ENCODE results near the gene KCNMA1. TPM values are rescaled to one million over a fixed set of nuclear protein-coding genes. Genes with fewer than 3 reads are reported as not detected.

The KCNMA1 gene
- total RNA-seq, 1 donor from 2014 or later: 6.7 TPM

- no peak for DNase-seq (ENCODE audit: extremely low read depth, low read depth, low spot score)
Observed at GRCh38 chr10:77236700-77237099, 400.9 kb downstream of the KCNMA1 start.

GRCh38 chr10:77236029-77236428 is 401.6 kb downstream of the KCNMA1 start:
- DNase-seq (ENCODE audit: extremely low read depth, low read depth, low spot score): no peak

- no peak for DNase-seq (ENCODE audit: extremely low read depth, low read depth, low spot score)
Observed at GRCh38 chr10:77234599-77234998, 403.0 kb downstream of the KCNMA1 start.

- no peak for DNase-seq (ENCODE audit: extremely low read depth, low read depth, low spot score)
Observed at GRCh38 chr10:77233466-77233865, 404.1 kb downstream of the KCNMA1 start.

GRCh38 chr10:77231884-77232610 is 405.6 kb downstream of the KCNMA1 start:
- DNase-seq (ENCODE audit: extremely low read depth, low read depth, low spot score): no peak

- no peak for DNase-seq (ENCODE audit: extremely low read depth, low read depth, low spot score)
Observed at GRCh38 chr10:77231375-77231774, 406.2 kb downstream of the KCNMA1 start.

- DNase-seq (ENCODE audit: extremely low read depth, low read depth, low spot score): no peak
Observed at GRCh38 chr10:77230194-77230593, 407.4 kb downstream of the KCNMA1 start.

GRCh38 chr10:77229704-77230103 is 407.9 kb downstream of the KCNMA1 start:
- no peak for DNase-seq (ENCODE audit: extremely low read depth, low read depth, low spot score)

GRCh38 chr10:77228559-77228958 is 409.0 kb downstream of the KCNMA1 start:
- DNase-seq (ENCODE audit: extremely low read depth, low read depth, low spot score): no peak

- DNase-seq (ENCODE audit: extremely low read depth, low read depth, low spot score): no peak
Observed at GRCh38 chr10:77226853-77227565, 410.6 kb downstream of the KCNMA1 start.

- no peak for DNase-seq (ENCODE audit: extremely low read depth, low read depth, low spot score)
Observed at GRCh38 chr10:77226452-77226851, 411.2 kb downstream of the KCNMA1 start.

- no peak for DNase-seq (ENCODE audit: extremely low read depth, low read depth, low spot score)
Observed at GRCh38 chr10:77226020-77226419, 411.6 kb downstream of the KCNMA1 start.

- no peak for DNase-seq (ENCODE audit: extremely low read depth, low read depth, low spot score)
Observed at GRCh38 chr10:77223526-77224460, 413.8 kb downstream of the KCNMA1 start.

GRCh38 chr10:77220150-77220549 is 417.5 kb downstream of the KCNMA1 start:
- no peak for DNase-seq (ENCODE audit: extremely low read depth, low read depth, low spot score)

GRCh38 chr10:77219046-77219445 is 418.6 kb downstream of the KCNMA1 start:
- no peak for DNase-seq (ENCODE audit: extremely low read depth, low read depth, low spot score)

GRCh38 chr10:77214799-77215198 is 422.8 kb downstream of the KCNMA1 start:
- no peak for DNase-seq (ENCODE audit: extremely low read depth, low read depth, low spot score)

GRCh38 chr10:77212632-77213031 is 425.0 kb downstream of the KCNMA1 start:
- no peak for DNase-seq (ENCODE audit: extremely low read depth, low read depth, low spot score)

GRCh38 chr10:77210645-77211044 is 427.0 kb downstream of the KCNMA1 start:
- no peak for DNase-seq (ENCODE audit: extremely low read depth, low read depth, low spot score)

GRCh38 chr10:77208684-77209256 is 428.8 kb downstream of the KCNMA1 start:
- no peak for DNase-seq (ENCODE audit: extremely low read depth, low read depth, low spot score)

- DNase-seq (ENCODE audit: extremely low read depth, low read depth, low spot score): no peak
Observed at GRCh38 chr10:77207828-77208185, 429.8 kb downstream of the KCNMA1 start.

Measured in glomerular endothelial cell (primary cell).